Activated T-cell treated with anti-CD3 and anti-CD28 coated beads for 48 hours (primary cell): ENCODE results near the gene DLD.
"Not testable (repeated sequence)": the region's sequence is repeated elsewhere in the genome, so short reads cannot be mapped to it uniquely, and the experiment has no call there.

Source experiments
- DNase-seq: peaks from one replicate; pipeline ENCODE4 v3.0.0-alpha.2; 2020; ENCODE audit warnings: low read depth

Gene DLD

GRCh38 chr7:107917763-107918651 lies 27.0 kb downstream of the DLD start:
- no peak for DNase-seq

GRCh38 chr7:107918948-107919347 lies 28.0 kb downstream of the DLD start:
- no peak for DNase-seq

GRCh38 chr7:107920048-107920772 lies 29.2 kb downstream of the DLD start:
- no peak for DNase-seq

GRCh38 chr7:107921826-107922225 lies 30.8 kb downstream of the DLD start:
- DNase-seq, result not testable (repeated sequence)

GRCh38 chr7:107922886-107923285 lies 31.9 kb downstream of the DLD start:
- no peak for DNase-seq

- DNase-seq, result no peak
These were observed 34.0 kb downstream of the DLD start for GRCh38 chr7:107924841-107925504.

- no peak for DNase-seq
These were observed 35.5 kb downstream of the DLD start for GRCh38 chr7:107926481-107926880.

GRCh38 chr7:107931740-107932515 lies 40.9 kb downstream of the DLD start:
- no peak for DNase-seq

- no peak for DNase-seq
These were observed 41.8 kb downstream of the DLD start for GRCh38 chr7:107932805-107933204.

- DNase-seq, result no peak
These were observed 42.5 kb downstream of the DLD start for GRCh38 chr7:107933386-107934013.

GRCh38 chr7:107934991-107935770 lies 44.2 kb downstream of the DLD start:
- no peak for DNase-seq

- DNase-seq, result no peak
These were observed 45.3 kb downstream of the DLD start for GRCh38 chr7:107936312-107936711.

GRCh38 chr7:107937531-107937930 lies 46.5 kb downstream of the DLD start:
- DNase-seq, result no peak

- no peak for DNase-seq
These were observed 47.7 kb downstream of the DLD start for GRCh38 chr7:107938456-107939250.

GRCh38 chr7:107939573-107940489 lies 48.8 kb downstream of the DLD start:
- DNase-seq, result no peak

GRCh38 chr7:107940951-107941350 lies 50.0 kb downstream of the DLD start:
- no peak for DNase-seq

GRCh38 chr7:107943018-107943417 lies 52.0 kb downstream of the DLD start:
- DNase-seq, result no peak

- DNase-seq, result no peak
These were observed 53.6 kb downstream of the DLD start for GRCh38 chr7:107944411-107945169.
